DND-41 (cell line): ENCODE results near the gene MGME1.

Source experiments
- ATAC-seq: fragments of 200-7000 bp; cut with Tn5 transposase; 3 replicates; pipeline ENCODE4 v1.9.1; 2021; ENCODE audit warnings: low read depth; ENCODE audit not compliant: insufficient read depth
- DNase-seq: peaks from one replicate; pipeline ENCODE4 v3.0.0-alpha.2; 2020
- H2AFZ ChIP-seq: 2 replicates; pipeline ENCODE4 v1.6.0; 2012; ENCODE audit warnings: low read depth, low read length
- H3K27ac ChIP-seq: 2 replicates; pipeline ENCODE4 v1.5.1; 2012; ENCODE audit warnings: low read length, inconsistent platforms
- H3K27me3 ChIP-seq: fragments of 200-600 bp; sonication (generic); 2 replicates; pipeline ENCODE4 v1.6.0; 2012; ENCODE audit warnings: low read length, mild to moderate bottlenecking, inconsistent platforms; ENCODE audit not compliant: insufficient read depth, poor library complexity
- H3K36me3 ChIP-seq: 2 replicates; pipeline ENCODE4 v1.5.1; 2012; ENCODE audit warnings: low read length, inconsistent platforms; ENCODE audit not compliant: insufficient read depth
- H3K4me1 ChIP-seq: 2 replicates; pipeline ENCODE4 v1.5.1; 2012; ENCODE audit warnings: mild to moderate bottlenecking, low read length; ENCODE audit not compliant: insufficient read depth
- H3K4me2 ChIP-seq: 2 replicates; pipeline ENCODE4 v1.6.0; 2012; ENCODE audit warnings: mild to moderate bottlenecking, moderate library complexity, low read length, inconsistent platforms; ENCODE audit not compliant: insufficient read depth
- H3K4me3 ChIP-seq, 2 experiments: fragments of 200-600 bp in 1 of 2; shearing (Covaris generic) in 1 of 2; 2 replicates each; pipeline ENCODE4 v1.5.1; 2012 to 2016; ENCODE audit warnings: inconsistent platforms in 2 of 2, low read length in 2 of 2, mild to moderate bottlenecking in 2 of 2, low read depth in 1 of 2, moderate library complexity in 1 of 2
- H3K79me2 ChIP-seq: 2 replicates; pipeline ENCODE4 v1.6.0; 2012; ENCODE audit warnings: low read length, inconsistent platforms; ENCODE audit not compliant: insufficient read depth
- H3K9ac ChIP-seq: 2 replicates; pipeline ENCODE4 v1.6.0; 2012; ENCODE audit warnings: low read depth, mild to moderate bottlenecking, inconsistent platforms, low read length, moderate library complexity
- H3K9me3 ChIP-seq: 2 replicates; pipeline ENCODE4 v1.5.1; 2012; ENCODE audit warnings: low read length, moderate library complexity, mild to moderate bottlenecking, inconsistent platforms; ENCODE audit not compliant: insufficient read depth, severe bottlenecking
- H4K20me1 ChIP-seq: 2 replicates; pipeline ENCODE4 v1.6.0; 2012; ENCODE audit warnings: low read length; ENCODE audit not compliant: insufficient read depth
- CTCF ChIP-seq: IDR thresholded peaks from 2 replicates; pipeline ENCODE4 v1.5.1; 2012; ENCODE audit warnings: borderline replicate concordance, low read length, moderate library complexity, mild to moderate bottlenecking; ENCODE audit not compliant: poor library complexity, severe bottlenecking; ENCODE audit errors: extremely low read depth
- EZH2 ChIP-seq: IDR thresholded peaks from 3 replicates; pipeline ENCODE4 v1.6.1; 2012; ENCODE audit warnings: borderline replicate concordance, low read depth, mild to moderate bottlenecking, moderate library complexity, low read length, inconsistent platforms; ENCODE audit not compliant: severe bottlenecking

MGME1 gene

GRCh38 chr20:17931513-17931912 lies 37.3 kb upstream of the MGME1 start:
- no peak for TF ChIP-seq CTCF
- no peak for TF ChIP-seq EZH2
- H3K27me3 ChIP-seq: peaks cover 6% of the 10 kb centered on the region
- H3K9me3 ChIP-seq: no peaks in the 10 kb centered on the region
- peaks cover 3% of the 10 kb centered on the region; the same call in 1 of the 2 replicates for H4K20me1 ChIP-seq
- ATAC-seq (no peak), DNase-seq (no peak)
- H3K36me3 ChIP-seq: no peaks in the 10 kb centered on the region
- no peaks in the 10 kb centered on the region for H3K79me2 ChIP-seq
- no peak overlapping the region for H3K9ac ChIP-seq
- H3K4me2 ChIP-seq: no peak overlapping the region
- no peak overlapping the region for H3K27ac ChIP-seq
- no peak overlapping the region for H3K4me3 ChIP-seq
- H3K4me1 ChIP-seq: no peaks in the 10 kb centered on the region
- H2AFZ ChIP-seq: no peak overlapping the region

GRCh38 chr20:17932396-17932795 lies 36.4 kb upstream of the MGME1 start:
- Histone ChIP-seq H3K9ac (no peak overlapping the region), H3K27ac (no peak overlapping the region), H4K20me1 (peaks cover 3% of the 10 kb centered on the region; the same call in 1 of the 2 replicates), H3K36me3 (no peaks in the 10 kb centered on the region), H3K27me3 (no peaks in the 10 kb centered on the region), H3K9me3 (no peaks in the 10 kb centered on the region), H3K4me1 (no peaks in the 10 kb centered on the region), H3K79me2 (no peaks in the 10 kb centered on the region), H3K4me3 (no peak overlapping the region), H3K4me2 (no peak overlapping the region), H2AFZ (no peak overlapping the region)
- TF ChIP-seq EZH2 (no peak), CTCF (no peak)
- no peak for DNase-seq
- no peak for ATAC-seq

GRCh38 chr20:17933121-17933520 lies 35.7 kb upstream of the MGME1 start:
- no peaks in the 10 kb centered on the region for H3K79me2 ChIP-seq
- no peak overlapping the region for H3K4me2 ChIP-seq
- no peaks in the 10 kb centered on the region for H3K4me1 ChIP-seq
- no peaks in the 10 kb centered on the region for H3K36me3 ChIP-seq
- H3K27ac ChIP-seq: no peak overlapping the region
- ATAC-seq: no peak
- H4K20me1 ChIP-seq: peaks cover 3% of the 10 kb centered on the region; the same call in 1 of the 2 replicates
- no peak overlapping the region for H3K9ac ChIP-seq
- H3K4me3 ChIP-seq: no peak overlapping the region
- H3K9me3 ChIP-seq: no peaks in the 10 kb centered on the region
- H3K27me3 ChIP-seq: no peaks in the 10 kb centered on the region
- H2AFZ ChIP-seq: no peak overlapping the region
- no peak for DNase-seq
- TF ChIP-seq CTCF: no peak
- TF ChIP-seq EZH2: no peak

GRCh38 chr20:17933711-17934110 lies 35.1 kb upstream of the MGME1 start:
- ATAC-seq (no peak), DNase-seq (no peak)
- H3K79me2 ChIP-seq: no peaks in the 10 kb centered on the region
- no peaks in the 10 kb centered on the region for H3K9me3 ChIP-seq
- H3K27ac ChIP-seq: no peak overlapping the region
- H3K36me3 ChIP-seq: no peaks in the 10 kb centered on the region
- H3K4me1 ChIP-seq: no peaks in the 10 kb centered on the region
- no peak overlapping the region for H3K4me2 ChIP-seq
- H3K27me3 ChIP-seq: no peaks in the 10 kb centered on the region
- no peak overlapping the region for H2AFZ ChIP-seq
- no peak overlapping the region for H3K4me3 ChIP-seq
- H3K9ac ChIP-seq: no peak overlapping the region
- TF ChIP-seq CTCF: no peak
- TF ChIP-seq EZH2: no peak
- H4K20me1 ChIP-seq: peaks cover 4% of the 10 kb centered on the region; the same call in 1 of the 2 replicates
